ENCODE measurements around the gene ZNF629. TPM values are rescaled to one million over a fixed set of nuclear protein-coding genes. Genes with fewer than 3 reads are reported as not detected.
A peak's percentile ranks its signal among the peaks of the same experiment; 100 is the strongest.

The ZNF629 gene
- total RNA-seq, 2 experiments from 2014 or later: 1.6 to 1.7 TPM

DNA sequence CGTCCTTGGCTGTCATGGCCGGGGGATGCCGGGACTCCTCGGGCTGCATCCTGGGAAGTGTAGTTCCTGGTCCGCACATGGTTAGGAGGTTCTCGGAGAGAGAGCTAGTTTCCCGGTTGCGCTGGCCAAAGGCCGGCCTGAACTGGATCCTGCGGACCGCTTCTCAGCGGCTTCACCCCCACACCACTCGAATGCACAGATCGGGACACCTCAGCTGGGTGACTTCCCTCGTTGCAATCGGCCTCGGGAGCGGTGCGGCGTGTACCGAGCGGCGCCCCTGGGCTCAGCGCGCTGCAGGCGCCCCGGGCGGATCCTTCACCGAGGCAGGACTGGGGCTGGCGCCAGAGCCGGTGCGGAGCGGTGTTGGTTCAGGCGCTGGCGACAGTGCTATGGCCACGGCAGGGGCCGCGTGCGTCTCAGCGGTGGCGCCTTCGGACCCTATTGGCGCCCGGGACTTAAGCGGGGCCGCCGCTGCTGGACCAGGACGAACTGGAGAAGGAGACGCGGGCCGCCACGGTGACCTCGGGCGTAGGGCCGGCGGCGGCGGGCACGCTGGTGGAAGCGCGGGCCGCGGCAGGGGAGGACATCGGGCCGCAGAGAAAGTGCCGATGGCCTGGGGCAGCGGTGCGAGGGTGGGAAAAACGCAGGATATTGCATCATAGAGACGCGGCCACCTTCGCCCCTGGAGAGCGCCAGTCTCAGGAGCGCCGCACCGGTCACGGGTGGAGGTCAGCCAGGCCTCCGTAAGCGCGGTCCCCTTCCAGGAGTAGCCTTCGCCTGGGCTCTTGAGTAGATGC is 11.4 kb downstream of the ZNF629 start:
- H3K4me3 ChIP-seq (ENCODE audit: low read length): peak overlapping the region; percentile 55
- ChIA-PET CTCF (interaction anchor here (1.1 to 1.5 kb wide), 2 partner anchors 39 to 126 kb away, joined by 4 to 5 read pairs; no protein-coding TSS in a partner anchor), POLR2A (interaction anchor here (0.7 to 1.5 kb wide), 6 partner anchors 16 to 117 kb away, joined by 3 to 7 read pairs (median 4); partner anchors contain the start of gene FBRS)
- Mint-ChIP-seq H3K27ac (no peak overlapping the region), H3K9me3 (no peaks in the 10 kb centered on the region), H3K27me3 (peaks cover 8% of the 10 kb centered on the region), H3K4me1 (ENCODE audit: low read depth) (peaks cover 34% of the 10 kb centered on the region), H3K36me3 (ENCODE audit: low read depth) (peaks cover 38% of the 10 kb centered on the region), H3K4me3 (peak overlapping the region; percentile 92)
- no peak for TF ChIP-seq CTCF (IDR thresholded peaks at IDR 0.05)
- H3K4me1 ChIP-seq (ENCODE audit: insufficient read depth, low read length): peaks cover 20% of the 10 kb centered on the region
- H3K27ac ChIP-seq (ENCODE audit: low read depth in 1 of 2, low read length in 2 of 2): no peak overlapping the region
- intact Hi-C loops (cut with DNase I, micrococcal nuclease): loop anchor here in 1 of 2 experiments (5.0 kb wide), 1 partner anchor 37 kb away; no protein-coding TSS in a partner anchor
- H3K36me3 ChIP-seq (ENCODE audit: insufficient read depth, low read length): peaks cover 23% of the 10 kb centered on the region
- H3K27me3 ChIP-seq (ENCODE audit: control insufficient read depth in 1 of 2, insufficient read depth in 2 of 2, low read length in 2 of 2): no peaks in the 10 kb centered on the region
- ATAC-seq (ENCODE audit: poor library complexity): peak; percentile 83
- H3K9me3 ChIP-seq (ENCODE audit: control insufficient read depth in 1 of 2, insufficient read depth in 1 of 2, low read length in 2 of 2): no peaks in the 10 kb centered on the region
- DNase-seq: peak; percentile 19 to 73 (median 49)

- no peak for DNase-seq
- ChIA-PET POLR2A (interaction anchor here (0.7 to 1.5 kb wide), 6 partner anchors 15 to 117 kb away, joined by 3 to 7 read pairs (median 4); partner anchors contain the start of gene FBRS), CTCF (interaction anchor here (1.1 to 1.5 kb wide), 2 partner anchors 39 to 127 kb away, joined by 4 to 5 read pairs; no protein-coding TSS in a partner anchor)
- Histone ChIP-seq H3K27me3 (ENCODE audit: control insufficient read depth in 1 of 2, insufficient read depth in 2 of 2, low read length in 2 of 2) (no peaks in the 10 kb centered on the region), H3K36me3 (ENCODE audit: insufficient read depth, low read length) (peaks cover 28% of the 10 kb centered on the region), H3K27ac (ENCODE audit: low read depth in 1 of 2, low read length in 2 of 2) (no peak overlapping the region), H3K4me1 (ENCODE audit: insufficient read depth, low read length) (peaks cover 20% of the 10 kb centered on the region), H3K9me3 (ENCODE audit: control insufficient read depth in 1 of 2, insufficient read depth in 1 of 2, low read length in 2 of 2) (no peaks in the 10 kb centered on the region), H3K4me3 (ENCODE audit: low read length) (peak overlapping the region; percentile 55)
- Mint-ChIP-seq H3K4me1 (ENCODE audit: low read depth) (peaks cover 34% of the 10 kb centered on the region), H3K4me3 (peak overlapping the region; percentile 92), H3K9me3 (no peaks in the 10 kb centered on the region), H3K36me3 (ENCODE audit: low read depth) (peaks cover 44% of the 10 kb centered on the region), H3K27ac (no peak overlapping the region), H3K27me3 (peaks cover 8% of the 10 kb centered on the region)
- no peak for TF ChIP-seq CTCF (IDR thresholded peaks at IDR 0.05)
- ATAC-seq (ENCODE audit: poor library complexity): no peak
- intact Hi-C loops (cut with DNase I, micrococcal nuclease): loop anchor here in 1 of 2 experiments (5.0 kb wide), 1 partner anchor 37 kb away; no protein-coding TSS in a partner anchor
Measured at GRCh38 chr16:30775131-30775391, 11.9 kb downstream of the ZNF629 start.

DNA sequence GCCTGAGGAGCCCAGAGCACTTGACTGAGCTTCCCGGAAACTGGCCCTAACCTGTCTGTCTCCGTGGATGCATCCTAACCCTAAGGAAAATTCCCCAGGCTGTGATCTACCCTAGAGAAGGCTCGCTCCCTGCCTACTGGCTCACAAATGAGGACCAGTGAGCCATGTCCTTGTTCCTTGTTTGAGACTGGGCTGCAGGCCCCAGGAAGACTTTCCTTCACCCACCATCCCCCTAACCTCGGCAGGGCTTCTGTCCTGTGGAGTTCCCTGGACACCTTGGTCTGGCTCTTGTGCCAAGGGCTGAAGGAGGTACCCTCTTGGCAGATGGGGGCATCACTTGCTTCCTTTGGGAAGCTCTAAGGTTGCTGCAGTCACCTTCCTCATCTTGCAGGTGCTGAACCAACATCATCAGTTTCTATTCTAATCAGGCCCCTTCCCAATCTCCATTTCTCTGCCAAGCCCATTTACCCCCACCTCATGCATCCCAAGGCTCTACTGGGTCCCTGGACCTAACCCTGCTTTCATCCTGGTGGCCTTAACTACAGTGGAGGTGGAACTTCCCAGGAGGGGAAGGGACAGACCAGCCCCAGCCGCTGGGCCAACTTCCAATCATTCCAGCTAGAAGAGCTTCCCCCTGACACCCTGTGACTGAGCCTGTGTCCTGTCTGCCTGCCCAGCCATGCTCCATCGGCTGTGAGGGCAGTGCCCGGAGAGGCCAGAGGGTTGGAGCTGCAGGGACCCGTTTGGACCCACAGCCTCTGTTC is 12.5 kb downstream of the ZNF629 start:
- Mint-ChIP-seq H3K27ac (no peak overlapping the region), H3K4me3 (peak overlapping the region; percentile 92), H3K9me3 (no peaks in the 10 kb centered on the region), H3K36me3 (ENCODE audit: low read depth) (peaks cover 49% of the 10 kb centered on the region), H3K27me3 (peaks cover 8% of the 10 kb centered on the region), H3K4me1 (ENCODE audit: low read depth) (peaks cover 34% of the 10 kb centered on the region)
- ATAC-seq (ENCODE audit: poor library complexity) (no peak), DNase-seq (peak in 1 of 14 experiments; percentile 20)
- CTCF ChIA-PET: interaction anchor here (1.1 to 1.5 kb wide), 2 partner anchors 40 to 127 kb away, joined by 4 to 5 read pairs; no protein-coding TSS in a partner anchor
- Histone ChIP-seq H3K4me3 (ENCODE audit: low read length) (peak overlapping the region; percentile 55), H3K36me3 (ENCODE audit: insufficient read depth, low read length) (peaks cover 33% of the 10 kb centered on the region), H3K27ac (ENCODE audit: low read depth in 1 of 2, low read length in 2 of 2) (no peak overlapping the region), H3K27me3 (ENCODE audit: control insufficient read depth in 1 of 2, insufficient read depth in 2 of 2, low read length in 2 of 2) (no peaks in the 10 kb centered on the region), H3K9me3 (ENCODE audit: control insufficient read depth in 1 of 2, insufficient read depth in 1 of 2, low read length in 2 of 2) (no peaks in the 10 kb centered on the region), H3K4me1 (ENCODE audit: insufficient read depth, low read length) (peaks cover 20% of the 10 kb centered on the region)
- POLR2A ChIA-PET: interaction anchor here (0.7 to 1.5 kb wide), 6 partner anchors 15 to 116 kb away, joined by 3 to 7 read pairs (median 4); partner anchors contain the start of gene FBRS
- intact Hi-C loops (cut with DNase I, micrococcal nuclease): loop anchor here in 1 of 2 experiments (5.0 kb wide), 1 partner anchor 38 kb away; no protein-coding TSS in a partner anchor
- no peak for TF ChIP-seq CTCF (IDR thresholded peaks at IDR 0.05)

Data from CD4-positive, alpha-beta T cell (primary cell).